K562 (cell line): ENCODE results near the gene ZNF85.

Source experiments
- GATA2 ChIP-seq: sonication (generic); formaldehyde crosslinking; IDR thresholded peaks from 2 replicates; pipeline ENCODE4 v1.4.0; 2020; ENCODE audit warnings: mild to moderate bottlenecking, missing genetic modification reagents
- POLR2A ChIP-seq: fragments of 450-650 bp; conservative IDR thresholded peaks from 2 replicates; pipeline ENCODE4 v1.6.1; 2016
- SRF ChIP-seq, 2 experiments: fragments of 250-450, 450-650 bp in 1 of 2; sonication (Bioruptor Pico) in 1 of 2; sonication (generic) in 1 of 2; formaldehyde crosslinking; IDR thresholded peaks; 2 replicates each; pipeline versions ENCODE4 v1.5.0 to v1.5.1; 2020 to 2022; ENCODE audit warnings: mild to moderate bottlenecking in 1 of 2, missing genetic modification reagents in 1 of 2
- STAT5B ChIP-seq: fragments of 250-450 bp; sonication (Bioruptor Pico); IDR thresholded peaks from 2 replicates; pipeline ENCODE4 v1.8.0; 2021; ENCODE audit warnings: mild to moderate bottlenecking, inconsistent platforms

GRCh38 chr19:20999731-21000352, 76.8 kb downstream of the ZNF85 start:
- no peak for TF ChIP-seq GATA2 (CRISPR knock-in tag)
- TF ChIP-seq POLR2A, result no peak
- no peak for TF ChIP-seq SRF (CRISPR knock-in tag; IDR thresholded peaks at IDR 0.05)
- TF ChIP-seq STAT5B (CRISPR knock-in tag), result no peak
